ENCODE data around the gene TTC5.
"Not testable (repeated sequence)": the region's sequence is repeated elsewhere in the genome, so short reads cannot be mapped to it uniquely, and the experiment has no call there.

TTC5 gene

DNA sequence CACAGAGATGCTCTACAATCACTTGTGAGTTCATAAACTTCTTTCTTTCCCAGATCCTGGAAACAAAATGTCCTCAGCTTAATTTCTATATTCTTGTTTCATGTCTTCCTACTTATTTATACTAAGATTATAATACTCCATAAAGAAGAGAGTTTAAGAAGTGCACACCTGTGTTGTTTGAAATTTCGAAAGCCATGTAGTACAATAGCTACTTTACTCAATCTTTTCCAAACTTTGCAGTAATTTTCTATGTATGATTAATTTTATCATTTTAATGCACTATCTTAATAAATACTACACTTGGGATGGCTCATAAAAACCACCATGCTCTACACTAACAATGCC is 300 bp upstream of the TTC5 start:
- peak overlapping the region; percentile 12; the same call in 1 of the 2 replicates for H3K4me2 ChIP-seq (ENCODE audit: low read length)
- H3K9ac ChIP-seq (ENCODE audit: low read length): no peak overlapping the region
- H3K36me3 ChIP-seq (replicated peaks; ENCODE audit: low read depth, low read length): peaks cover 12% of the 10 kb centered on the region
- H3K4me3 ChIP-seq (ENCODE audit: low read length): peak overlapping the region; percentile 81
- H3K79me2 ChIP-seq (ENCODE audit: low read length): peaks cover 26% of the 10 kb centered on the region
- TF ChIP-seq EZH2phosphoT487 (IDR thresholded peaks at IDR 0.05; ENCODE audit: low read depth): no peak
- TF ChIP-seq, protein P1, sequence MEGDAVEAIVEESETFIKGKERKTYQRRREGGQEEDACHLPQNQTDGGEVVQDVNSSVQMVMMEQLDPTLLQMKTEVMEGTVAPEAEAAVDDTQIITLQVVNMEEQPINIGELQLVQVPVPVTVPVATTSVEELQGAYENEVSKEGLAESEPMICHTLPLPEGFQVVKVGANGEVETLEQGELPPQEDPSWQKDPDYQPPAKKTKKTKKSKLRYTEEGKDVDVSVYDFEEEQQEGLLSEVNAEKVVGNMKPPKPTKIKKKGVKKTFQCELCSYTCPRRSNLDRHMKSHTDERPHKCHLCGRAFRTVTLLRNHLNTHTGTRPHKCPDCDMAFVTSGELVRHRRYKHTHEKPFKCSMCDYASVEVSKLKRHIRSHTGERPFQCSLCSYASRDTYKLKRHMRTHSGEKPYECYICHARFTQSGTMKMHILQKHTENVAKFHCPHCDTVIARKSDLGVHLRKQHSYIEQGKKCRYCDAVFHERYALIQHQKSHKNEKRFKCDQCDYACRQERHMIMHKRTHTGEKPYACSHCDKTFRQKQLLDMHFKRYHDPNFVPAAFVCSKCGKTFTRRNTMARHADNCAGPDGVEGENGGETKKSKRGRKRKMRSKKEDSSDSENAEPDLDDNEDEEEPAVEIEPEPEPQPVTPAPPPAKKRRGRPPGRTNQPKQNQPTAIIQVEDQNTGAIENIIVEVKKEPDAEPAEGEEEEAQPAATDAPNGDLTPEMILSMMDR (IDR thresholded peaks at IDR 0.05; ENCODE audit: low read depth, low read length): no peak
- H3K9me3 ChIP-seq (ENCODE audit: insufficient read depth, low read length): no peaks in the 10 kb centered on the region
- H4K20me1 ChIP-seq (ENCODE audit: insufficient read depth, low read length): no peaks in the 10 kb centered on the region
- H3K27ac ChIP-seq (ENCODE audit: low read length): no peak overlapping the region
- H2AFZ ChIP-seq (ENCODE audit: low read depth, low read length): no peak overlapping the region
- H3K27me3 ChIP-seq (ENCODE audit: low read depth, low read length): no peaks in the 10 kb centered on the region
- H3K4me1 ChIP-seq (ENCODE audit: low read length): peaks cover 13% of the 10 kb centered on the region

GRCh38 chr14:20302042-20302755 is 3.6 kb downstream of the TTC5 start:
- Histone ChIP-seq H4K20me1 (ENCODE audit: insufficient read depth, low read length) (no peaks in the 10 kb centered on the region), H3K79me2 (ENCODE audit: low read length) (peaks cover 26% of the 10 kb centered on the region), H3K9ac (ENCODE audit: low read length) (no peak overlapping the region), H3K27ac (ENCODE audit: low read length) (no peak overlapping the region), H3K4me2 (ENCODE audit: low read length) (no peak overlapping the region), H2AFZ (ENCODE audit: low read depth, low read length) (no peak overlapping the region), H3K9me3 (ENCODE audit: insufficient read depth, low read length) (no peaks in the 10 kb centered on the region), H3K27me3 (ENCODE audit: low read depth, low read length) (no peaks in the 10 kb centered on the region), H3K4me1 (ENCODE audit: low read length) (peaks cover 13% of the 10 kb centered on the region), H3K4me3 (ENCODE audit: low read length) (no peak overlapping the region), H3K36me3 (replicated peaks; ENCODE audit: low read depth, low read length) (peaks cover 29% of the 10 kb centered on the region)
- TF ChIP-seq EZH2phosphoT487 (IDR thresholded peaks at IDR 0.05; ENCODE audit: low read depth): no peak
- TF ChIP-seq, protein P1 (IDR thresholded peaks at IDR 0.05; ENCODE audit: low read depth, low read length): no peak

DNA sequence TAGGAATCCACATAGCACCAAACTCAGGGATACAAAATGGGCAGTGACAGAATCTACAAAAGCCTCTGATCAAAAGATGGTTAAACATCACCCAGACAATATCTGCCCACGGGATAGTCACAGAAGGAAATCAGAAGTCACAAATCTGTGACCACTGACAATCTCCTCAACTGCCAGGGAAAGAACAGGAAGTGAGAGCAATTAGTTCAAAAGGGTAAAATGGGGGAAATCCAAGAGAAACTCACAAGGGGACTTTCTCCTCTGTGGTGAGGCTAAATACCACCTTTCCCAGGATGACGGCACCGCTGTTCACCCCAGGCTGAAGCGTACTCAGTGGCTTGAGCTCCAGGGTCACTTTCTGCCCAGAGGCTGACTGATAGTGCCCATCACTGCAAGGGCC is 10.7 kb downstream of the TTC5 start:
- no peaks in the 10 kb centered on the region for H3K27me3 ChIP-seq (ENCODE audit: low read depth, low read length)
- TF ChIP-seq, protein P1 (IDR thresholded peaks at IDR 0.05; ENCODE audit: low read depth, low read length): no peak
- TF ChIP-seq EZH2phosphoT487 (IDR thresholded peaks at IDR 0.05; ENCODE audit: low read depth): no peak
- H3K9ac ChIP-seq (ENCODE audit: low read length): peak overlapping the region; percentile 12; the same call in 1 of the 2 replicates
- H3K79me2 ChIP-seq (ENCODE audit: low read length): no peaks in the 10 kb centered on the region
- H3K4me1 ChIP-seq (ENCODE audit: low read length): peaks cover 30% of the 10 kb centered on the region
- H4K20me1 ChIP-seq (ENCODE audit: insufficient read depth, low read length): no peaks in the 10 kb centered on the region
- H3K4me3 ChIP-seq (ENCODE audit: low read length): peak overlapping the region; percentile 56
- peaks cover 50% of the 10 kb centered on the region for H3K36me3 ChIP-seq (replicated peaks; ENCODE audit: low read depth, low read length)
- H2AFZ ChIP-seq (ENCODE audit: low read depth, low read length): no peak overlapping the region
- no peaks in the 10 kb centered on the region for H3K9me3 ChIP-seq (ENCODE audit: insufficient read depth, low read length)
- peak overlapping the region; percentile 71 for H3K4me2 ChIP-seq (ENCODE audit: low read length)
- H3K27ac ChIP-seq (ENCODE audit: low read length): peak overlapping the region; percentile 32; the same call in 1 of the 2 replicates

GRCh38 chr14:20294636-20295035 is 11.1 kb downstream of the TTC5 start:
- Histone ChIP-seq H3K9ac (ENCODE audit: low read length) (no peak overlapping the region), H4K20me1 (ENCODE audit: insufficient read depth, low read length) (no peaks in the 10 kb centered on the region), H3K79me2 (ENCODE audit: low read length) (no peaks in the 10 kb centered on the region), H3K4me2 (ENCODE audit: low read length) (peak overlapping the region; percentile 71), H3K27me3 (ENCODE audit: low read depth, low read length) (no peaks in the 10 kb centered on the region), H3K27ac (ENCODE audit: low read length) (peak overlapping the region; percentile 32; the same call in 1 of the 2 replicates), H3K4me3 (ENCODE audit: low read length) (peak overlapping the region; percentile 56; the same call in 1 of the 2 replicates), H3K36me3 (replicated peaks; ENCODE audit: low read depth, low read length) (peaks cover 53% of the 10 kb centered on the region), H3K9me3 (ENCODE audit: insufficient read depth, low read length) (no peaks in the 10 kb centered on the region), H2AFZ (ENCODE audit: low read depth, low read length) (no peak overlapping the region), H3K4me1 (ENCODE audit: low read length) (peaks cover 30% of the 10 kb centered on the region)
- TF ChIP-seq EZH2phosphoT487 (IDR thresholded peaks at IDR 0.05; ENCODE audit: low read depth): no peak
- TF ChIP-seq, protein P1 (IDR thresholded peaks at IDR 0.05; ENCODE audit: low read depth, low read length): no peak

- not testable (repeated sequence) for H3K27ac ChIP-seq (ENCODE audit: low read length); H3K4me1 ChIP-seq (ENCODE audit: low read length); H3K4me2 ChIP-seq (ENCODE audit: low read length); H3K27me3 ChIP-seq (ENCODE audit: low read depth, low read length); H2AFZ ChIP-seq (ENCODE audit: low read depth, low read length); H3K9ac ChIP-seq (ENCODE audit: low read length); H3K79me2 ChIP-seq (ENCODE audit: low read length); H4K20me1 ChIP-seq (ENCODE audit: insufficient read depth, low read length); H3K4me3 ChIP-seq (ENCODE audit: low read length); H3K9me3 ChIP-seq (ENCODE audit: insufficient read depth, low read length)
- H3K36me3 ChIP-seq (replicated peaks; ENCODE audit: low read depth, low read length): peaks cover 20% of the 10 kb centered on the region
Measured at GRCh38 chr14:20281998-20282397, 23.8 kb downstream of the TTC5 start.

- not testable (repeated sequence) for H3K4me1 ChIP-seq (ENCODE audit: low read length); H3K4me3 ChIP-seq (ENCODE audit: low read length); H3K4me2 ChIP-seq (ENCODE audit: low read length); H3K27me3 ChIP-seq (ENCODE audit: low read depth, low read length); H4K20me1 ChIP-seq (ENCODE audit: insufficient read depth, low read length); H3K27ac ChIP-seq (ENCODE audit: low read length); H3K9me3 ChIP-seq (ENCODE audit: insufficient read depth, low read length); H3K9ac ChIP-seq (ENCODE audit: low read length); H2AFZ ChIP-seq (ENCODE audit: low read depth, low read length); H3K79me2 ChIP-seq (ENCODE audit: low read length)
- H3K36me3 ChIP-seq (replicated peaks; ENCODE audit: low read depth, low read length): peaks cover 18% of the 10 kb centered on the region
Measured at GRCh38 chr14:20280265-20280664, 25.5 kb downstream of the TTC5 start.

Data from OCI-LY3 (cell line).